ENCODE results near the gene POLH.
A peak's percentile ranks its signal among the peaks of the same experiment; 100 is the strongest.
"Not testable (repeated sequence)": the region's sequence is repeated elsewhere in the genome, so short reads cannot be mapped to it uniquely, and the experiment has no call there.

The POLH gene

DNA sequence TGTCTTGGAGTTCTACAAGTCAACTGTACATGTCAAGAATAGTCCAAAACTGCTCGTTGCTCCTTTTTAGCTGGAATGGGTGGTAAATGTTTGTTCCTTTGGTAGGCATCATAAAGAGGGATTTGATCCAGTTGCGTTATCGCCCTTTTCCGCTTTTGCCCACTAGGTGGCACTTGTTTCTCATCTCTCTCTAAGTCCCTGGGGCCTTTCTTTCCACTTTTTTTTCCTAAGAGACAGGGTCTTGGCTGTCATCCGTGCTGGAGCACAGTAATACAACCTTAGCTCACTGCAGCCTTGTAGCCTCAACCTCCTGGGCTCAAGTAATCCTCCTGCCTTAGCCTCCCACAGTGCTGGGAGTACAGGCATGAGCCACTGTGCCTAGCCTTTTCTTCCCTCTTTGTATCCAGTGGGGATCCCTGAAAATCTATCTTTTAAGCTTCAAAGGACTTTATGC, 32.4 kb downstream of the POLH start:
- peak; percentile 67 for DNase-seq

DNA sequence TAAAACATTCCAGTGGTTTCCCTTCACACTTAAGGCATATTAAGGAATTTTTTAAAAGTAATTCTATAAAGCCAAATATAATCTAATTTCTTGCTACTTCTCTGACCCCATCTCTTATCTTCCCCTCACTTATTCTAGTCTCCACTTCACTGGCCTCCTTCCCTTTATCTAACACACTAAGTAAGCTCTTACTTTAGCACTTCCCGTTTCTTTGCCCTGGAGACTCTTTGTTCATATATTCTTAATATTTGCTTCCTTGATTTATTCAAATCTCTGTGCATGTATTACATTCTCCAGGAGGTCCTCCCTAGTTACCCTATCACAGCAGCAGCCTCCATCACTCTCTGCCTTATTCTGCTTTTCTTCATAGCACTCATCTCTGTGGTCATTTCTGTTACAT, 32.8 kb downstream of the POLH start:
- no peak for DNase-seq

DNA sequence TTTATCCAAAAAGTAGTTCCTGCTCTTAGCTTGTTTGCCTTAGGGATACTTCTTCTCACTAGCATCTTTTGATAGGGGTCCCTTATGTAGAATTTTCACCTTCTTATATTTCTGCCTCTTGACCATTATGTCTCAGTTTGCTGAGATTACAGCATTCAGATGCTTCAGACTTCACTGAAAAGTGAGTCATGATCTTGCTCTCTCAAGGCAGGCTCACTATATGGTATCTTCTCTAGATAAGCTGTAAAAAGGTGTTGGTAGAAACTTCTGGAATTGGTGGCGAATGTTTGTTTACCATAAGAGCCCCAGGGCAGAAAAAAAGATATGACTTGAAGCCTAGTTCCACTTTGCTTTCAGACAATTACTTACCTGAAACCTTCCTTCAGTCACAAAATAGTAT, 33.4 kb downstream of the POLH start:
- DNase-seq, result no peak

DNA sequence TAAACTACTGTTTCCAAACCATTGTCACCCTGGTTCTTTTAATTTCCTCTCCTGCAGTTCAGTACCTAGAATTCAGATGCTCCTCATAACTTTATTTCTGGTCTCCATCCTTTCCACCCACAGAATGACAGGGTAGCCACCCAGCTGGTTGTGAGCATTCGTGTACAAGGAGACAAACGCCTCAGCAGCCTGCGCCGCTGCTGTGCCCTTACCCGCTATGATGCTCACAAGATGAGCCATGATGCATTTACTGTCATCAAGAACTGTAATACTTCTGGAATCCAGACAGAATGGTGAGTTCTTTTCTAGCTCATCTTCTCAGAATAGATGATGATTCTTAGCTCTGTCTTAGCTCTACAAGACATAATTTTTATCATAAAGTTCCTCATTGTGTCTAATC, 34.4 kb downstream of the POLH start:
- no peak for DNase-seq

DNA sequence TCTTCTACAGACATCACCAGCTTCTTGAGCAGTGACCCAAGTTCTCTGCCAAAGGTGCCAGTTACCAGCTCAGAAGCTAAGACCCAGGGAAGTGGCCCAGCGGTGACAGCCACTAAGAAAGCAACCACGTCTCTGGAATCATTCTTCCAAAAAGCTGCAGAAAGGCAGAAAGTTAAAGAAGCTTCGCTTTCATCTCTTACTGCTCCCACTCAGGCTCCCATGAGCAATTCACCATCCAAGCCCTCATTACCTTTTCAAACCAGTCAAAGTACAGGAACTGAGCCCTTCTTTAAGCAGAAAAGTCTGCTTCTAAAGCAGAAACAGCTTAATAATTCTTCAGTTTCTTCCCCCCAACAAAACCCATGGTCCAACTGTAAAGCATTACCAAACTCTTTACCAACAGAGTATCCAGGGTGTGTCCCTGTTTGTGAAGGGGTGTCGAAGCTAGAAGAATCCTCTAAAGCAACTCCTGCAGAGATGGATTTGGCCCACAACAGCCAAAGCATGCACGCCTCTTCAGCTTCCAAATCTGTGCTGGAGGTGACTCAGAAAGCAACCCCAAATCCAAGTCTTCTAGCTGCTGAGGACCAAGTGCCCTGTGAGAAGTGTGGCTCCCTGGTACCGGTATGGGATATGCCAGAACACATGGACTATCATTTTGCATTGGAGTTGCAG, 37.9 kb downstream of the POLH start:
- no peak for DNase-seq

DNA sequence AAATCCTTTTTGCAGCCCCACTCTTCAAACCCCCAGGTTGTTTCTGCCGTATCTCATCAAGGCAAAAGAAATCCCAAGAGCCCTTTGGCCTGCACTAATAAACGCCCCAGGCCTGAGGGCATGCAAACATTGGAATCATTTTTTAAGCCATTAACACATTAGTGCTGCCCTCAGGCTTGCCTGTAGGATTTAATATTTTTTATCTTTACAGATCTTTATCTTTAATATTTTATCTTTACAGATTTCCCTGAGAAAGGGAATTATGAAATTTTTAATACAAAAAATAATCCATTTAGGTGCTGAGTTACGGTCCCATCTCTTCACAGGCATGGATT, 38.4 kb downstream of the POLH start:
- no peak for DNase-seq

DNA sequence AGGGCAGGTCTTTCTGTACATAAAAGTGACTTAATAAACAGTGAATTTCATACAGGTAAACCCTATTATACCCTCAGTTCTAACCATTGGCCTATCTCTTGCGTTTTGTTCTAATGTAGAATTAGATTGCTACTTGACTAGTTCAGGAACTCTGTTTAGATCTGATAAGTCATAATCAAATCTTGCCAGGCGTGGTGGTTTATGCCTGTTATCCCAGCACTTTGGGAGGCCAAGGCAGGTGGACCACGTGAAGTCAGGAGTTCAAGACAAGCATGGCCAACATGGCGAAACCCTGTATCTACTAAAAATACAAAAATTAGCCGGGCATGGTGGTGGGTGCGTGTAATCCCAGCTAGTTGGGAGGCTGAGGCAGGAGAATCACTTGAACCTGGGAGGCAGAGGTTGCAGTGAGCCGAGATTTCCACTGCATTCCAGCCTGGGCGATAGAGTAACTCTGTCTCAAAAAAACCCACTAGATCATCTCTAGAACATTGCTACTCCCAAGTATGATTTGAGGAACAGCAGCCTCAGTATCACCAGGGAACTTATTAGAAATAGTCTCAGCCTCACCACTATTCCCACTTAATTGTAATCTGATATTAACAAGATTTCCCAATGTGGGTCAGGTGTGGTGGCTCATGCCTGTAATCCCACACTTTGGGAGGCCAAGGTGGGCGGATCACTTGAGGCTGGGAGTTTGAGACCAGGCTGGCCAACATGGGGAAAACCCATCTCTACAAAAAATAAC, 40.9 kb downstream of the POLH start:
- DNase-seq, result no peak

DNA sequence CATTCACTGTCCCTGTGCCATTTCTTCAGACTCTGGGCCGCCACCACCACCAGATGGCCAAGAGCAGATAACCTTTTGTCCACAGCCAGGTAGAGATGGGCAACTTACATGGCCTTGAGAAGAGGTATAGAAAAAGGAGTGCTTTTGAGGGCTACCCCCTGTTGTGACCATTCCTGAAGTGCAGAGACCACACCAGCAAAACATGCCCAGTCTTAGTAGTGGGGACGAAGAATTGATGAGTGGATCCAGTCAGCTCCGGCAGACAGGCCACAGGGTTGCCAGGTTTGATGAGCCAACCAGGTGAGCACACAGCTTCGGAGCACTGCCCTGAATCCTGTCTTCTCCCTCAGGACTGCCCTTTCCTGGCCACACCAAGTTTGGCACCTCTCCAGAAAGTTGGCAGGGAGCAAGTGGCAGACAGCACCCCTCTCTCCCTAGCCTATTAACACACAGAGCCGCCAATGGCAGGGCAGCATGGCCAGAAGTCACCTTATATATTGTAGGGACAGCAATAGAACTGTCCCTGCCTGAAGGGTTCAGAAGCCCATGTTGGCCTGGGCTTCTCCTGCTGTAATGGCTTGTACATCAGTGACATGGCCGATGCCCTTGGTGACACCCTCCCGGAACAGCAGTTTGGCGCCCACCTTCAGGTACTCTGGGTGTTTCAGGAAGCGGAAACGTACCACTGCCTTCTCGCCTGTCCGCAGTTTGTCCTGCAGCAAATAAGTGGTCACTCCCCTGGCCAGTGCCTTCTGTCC, 45.3 kb downstream of the POLH start:
- no peak for DNase-seq

DNA sequence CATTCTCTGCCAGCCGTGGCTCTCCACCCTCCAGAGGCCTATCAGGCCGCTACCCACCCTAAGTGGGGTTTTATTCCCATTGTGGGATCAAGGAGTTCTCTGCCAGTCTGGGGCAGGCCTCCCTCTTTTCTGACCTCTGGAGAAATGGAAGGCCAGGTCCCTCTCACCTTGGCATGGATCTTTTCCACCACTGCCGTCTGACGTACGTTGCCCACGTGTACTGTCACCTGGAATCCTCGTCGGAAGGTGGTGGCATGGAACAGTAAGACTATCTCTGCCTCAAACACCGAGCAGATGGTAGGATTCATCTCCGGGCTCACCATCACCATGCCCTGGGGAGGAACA, 45.8 kb downstream of the POLH start:
- no peak for DNase-seq

DNA sequence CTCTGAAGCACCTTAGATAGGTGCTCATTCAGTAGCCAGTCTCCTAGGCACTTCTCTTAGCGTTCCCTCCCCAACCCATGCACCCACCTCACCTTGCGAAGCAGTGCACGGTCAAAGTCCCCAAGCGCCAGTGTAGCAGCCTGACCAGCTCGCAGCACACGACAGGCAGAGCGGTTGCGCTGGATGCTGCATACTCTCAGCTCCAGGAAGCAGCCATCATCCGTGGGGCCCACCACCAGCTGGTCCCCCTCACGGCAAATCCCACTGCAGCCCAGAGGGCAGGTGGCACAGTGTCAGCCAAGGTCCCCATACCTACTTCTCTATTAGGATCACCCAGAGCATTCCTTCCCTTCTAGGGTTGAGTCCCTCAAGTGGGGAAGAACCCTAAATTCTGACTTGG, 46.6 kb downstream of the POLH start:
- DNase-seq, result no peak

DNA sequence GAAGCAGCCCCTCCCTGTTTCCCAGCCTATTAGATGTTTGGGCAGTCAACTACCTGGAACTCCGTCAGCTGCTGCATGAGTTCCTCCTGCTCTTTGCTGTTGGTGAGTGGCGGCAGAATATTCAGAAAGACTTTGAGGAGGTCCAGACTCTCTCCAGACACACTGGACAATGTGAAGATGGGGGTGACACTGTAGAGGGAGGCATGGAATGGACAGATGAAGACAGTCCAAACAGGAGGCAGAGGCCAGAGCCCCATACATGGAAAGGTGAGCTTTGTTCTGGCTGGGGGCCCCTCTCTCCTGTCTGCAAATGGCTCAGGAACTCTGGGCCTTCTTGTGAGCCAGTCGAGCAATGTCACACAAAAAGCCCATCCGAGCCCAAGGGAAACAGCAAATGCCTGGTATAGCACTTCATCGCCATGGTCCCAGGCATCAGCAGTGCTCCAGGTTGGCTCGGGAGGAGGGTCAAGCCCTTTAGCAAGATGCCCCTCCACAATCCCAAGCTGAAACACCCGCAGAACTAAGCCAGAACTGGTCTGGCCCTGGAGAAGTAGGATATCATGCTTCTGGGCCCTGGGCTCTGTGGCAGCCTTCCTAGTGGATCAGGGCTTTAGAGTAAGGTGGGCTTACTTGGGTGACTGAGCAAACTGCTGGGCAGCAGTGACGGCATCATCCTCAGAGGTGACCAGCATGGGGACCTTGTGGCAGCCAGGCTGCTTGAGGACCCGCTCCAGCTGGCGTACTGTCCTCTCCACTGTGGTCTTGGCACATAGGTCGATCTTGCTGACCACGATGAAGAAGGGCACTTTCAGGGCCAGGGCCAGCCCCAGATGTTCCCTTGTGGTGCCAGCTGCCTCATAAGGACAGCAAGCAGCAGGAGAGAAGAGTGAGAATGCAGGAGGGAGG, 48.1 kb downstream of the POLH start:
- DNase-seq, result no peak

DNA sequence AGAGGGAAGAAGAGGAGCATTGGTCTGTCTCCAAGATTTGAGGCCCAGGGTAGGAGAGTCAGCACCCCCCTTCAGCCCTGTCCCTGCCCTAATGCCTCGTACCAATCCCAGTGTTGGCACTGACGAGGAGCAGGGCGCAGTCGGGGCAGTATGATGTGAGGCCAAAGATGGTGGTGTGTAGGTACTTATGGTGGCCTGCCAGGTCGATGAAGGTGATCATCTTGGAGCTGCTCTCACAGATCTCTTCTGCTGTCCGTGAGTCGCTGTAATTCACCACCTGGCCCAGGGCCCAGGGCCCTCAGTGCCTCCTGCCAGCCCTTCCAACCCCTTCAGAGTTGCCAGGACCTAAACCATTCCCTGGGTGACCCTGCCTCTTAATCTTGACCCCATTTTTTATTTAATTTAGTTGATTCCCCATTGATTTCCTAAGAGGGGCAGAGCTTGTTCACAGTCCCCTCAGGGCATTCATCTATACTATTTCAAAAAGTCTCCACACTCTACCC, 48.9 kb downstream of the POLH start:
- DNase-seq, result no peak

DNA sequence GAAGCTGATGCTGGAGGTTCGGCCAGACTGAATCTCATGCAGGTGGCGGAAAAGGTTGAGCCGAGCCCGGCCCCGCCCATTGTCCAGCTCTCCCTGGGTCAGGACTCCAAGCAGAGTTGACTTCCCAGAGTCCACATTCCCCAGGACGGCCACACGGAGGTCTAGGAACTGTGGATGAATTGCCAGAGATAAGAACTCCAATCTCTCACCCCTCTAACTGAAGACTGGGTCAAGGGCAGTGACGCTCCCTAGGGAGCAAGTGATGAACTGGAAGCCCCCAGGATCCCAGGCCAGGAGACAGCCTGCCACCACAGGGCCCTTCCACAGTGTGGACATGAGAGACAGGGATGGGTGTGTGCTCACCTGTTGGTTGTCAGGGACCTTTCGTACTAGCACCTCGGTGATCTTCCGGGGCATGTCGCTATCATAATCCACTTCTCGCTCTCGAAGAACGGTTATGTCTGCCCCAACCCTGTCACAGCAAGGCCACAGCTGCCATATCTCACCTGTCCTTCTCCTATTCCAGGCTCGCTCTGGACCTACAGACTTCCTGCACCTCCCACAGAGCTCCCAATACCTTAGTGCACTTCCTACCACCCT, 49.5 kb downstream of the POLH start:
- DNase-seq, result no peak

DNA sequence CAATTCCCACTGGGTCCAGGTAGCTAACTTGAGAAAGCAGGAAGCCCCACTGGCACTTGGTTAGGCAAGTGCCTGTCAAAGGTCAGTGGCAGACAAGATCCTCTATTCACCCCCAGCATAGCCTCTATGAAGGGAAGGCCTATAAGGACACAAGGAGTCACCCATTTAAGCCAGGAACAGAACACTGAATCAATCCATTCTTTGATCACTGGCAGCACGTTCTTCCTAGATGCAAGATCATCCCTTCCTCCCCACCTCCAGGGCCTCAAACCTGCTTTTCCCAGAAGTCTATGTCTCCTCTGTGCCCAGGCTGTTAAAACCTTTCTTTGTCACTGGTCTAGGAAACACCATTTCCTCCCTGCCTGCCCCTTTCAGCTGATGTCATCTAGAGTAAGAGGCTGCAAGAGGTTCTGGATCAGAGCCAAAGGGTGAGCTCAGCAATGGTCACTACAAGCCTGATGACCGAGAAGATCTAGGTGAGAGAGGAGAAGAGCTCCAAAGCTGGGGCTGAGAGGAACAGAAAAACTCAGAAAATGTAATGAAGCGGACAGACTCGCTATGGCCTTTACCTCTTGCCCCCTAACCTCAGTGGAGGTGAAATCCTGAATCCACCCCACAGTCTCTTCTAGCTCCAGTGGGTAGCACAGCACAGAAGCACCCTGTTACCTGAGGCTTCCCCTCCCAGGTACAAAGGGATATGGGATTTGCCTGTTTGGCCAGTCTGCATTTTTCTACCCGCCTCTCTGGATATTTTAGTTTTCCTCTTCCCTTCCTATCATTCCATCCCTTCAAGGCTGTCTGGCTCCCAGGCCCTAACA, 51.2 kb downstream of the POLH start:
- DNase-seq, result peak; percentile 97

DNA sequence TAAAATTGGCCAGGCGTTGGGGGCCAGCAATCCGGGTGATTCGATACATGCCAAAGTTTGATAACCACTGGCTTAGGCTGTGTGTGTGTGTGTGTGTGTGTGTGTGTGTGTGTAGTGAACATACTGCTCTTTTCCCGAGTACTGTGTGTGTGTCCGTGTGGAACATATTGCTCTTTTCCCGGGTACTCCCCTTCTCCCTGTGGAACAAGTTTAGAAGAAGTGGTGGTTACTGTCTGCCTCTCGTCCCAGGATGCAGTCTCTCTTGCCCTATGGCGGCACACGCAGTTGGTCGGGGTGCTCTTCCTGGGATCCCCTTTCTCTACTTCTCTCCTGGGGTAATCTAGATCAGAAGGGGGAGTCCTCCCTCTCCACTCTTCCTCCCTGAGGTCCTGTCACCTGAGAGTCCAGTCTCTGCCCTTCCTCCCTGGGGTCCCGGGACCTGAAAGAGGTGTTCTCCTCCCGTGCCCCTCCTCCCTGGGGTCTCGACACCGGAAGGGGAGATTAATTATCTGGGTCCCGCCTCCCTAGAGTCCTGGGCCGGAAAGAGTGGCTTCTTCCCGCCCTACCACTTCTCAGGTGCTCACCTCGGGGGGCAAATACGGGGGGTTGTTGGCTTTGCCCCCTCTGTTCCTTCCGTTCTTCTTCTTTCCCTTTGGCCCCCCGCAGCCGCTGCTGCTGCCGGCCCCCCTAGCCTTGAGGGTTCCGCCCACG, 52.6 kb downstream of the POLH start:
- peak; percentile 45 for DNase-seq

DNA sequence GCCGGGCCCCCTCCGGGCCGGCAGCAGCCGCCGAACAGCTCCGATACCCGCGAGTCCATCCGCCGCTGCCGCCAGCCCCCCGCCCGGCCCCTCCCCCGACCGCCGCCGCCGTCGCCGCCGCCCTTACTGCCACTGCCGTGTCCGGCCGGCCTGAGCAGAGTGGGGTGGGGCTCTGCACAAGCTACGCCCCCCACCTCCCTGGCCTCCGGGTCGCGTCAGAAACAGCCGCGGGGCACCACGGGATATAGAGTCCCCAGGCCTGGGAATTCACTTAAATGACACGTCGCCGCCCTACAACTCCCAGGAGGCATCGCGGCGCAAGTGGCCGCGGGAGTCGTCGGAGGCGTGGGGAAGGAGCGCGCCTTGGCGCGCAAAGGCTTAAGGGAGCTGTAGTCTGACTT, 53.1 kb downstream of the POLH start, which contains the start of gene GTPBP2:
TSS of gene GTPBP2 (minus strand) at position 161 of the 401 bp plus-strand sequence. CDS start at position 59, 102 bp downstream.
- peak; percentile 98 for DNase-seq

DNA sequence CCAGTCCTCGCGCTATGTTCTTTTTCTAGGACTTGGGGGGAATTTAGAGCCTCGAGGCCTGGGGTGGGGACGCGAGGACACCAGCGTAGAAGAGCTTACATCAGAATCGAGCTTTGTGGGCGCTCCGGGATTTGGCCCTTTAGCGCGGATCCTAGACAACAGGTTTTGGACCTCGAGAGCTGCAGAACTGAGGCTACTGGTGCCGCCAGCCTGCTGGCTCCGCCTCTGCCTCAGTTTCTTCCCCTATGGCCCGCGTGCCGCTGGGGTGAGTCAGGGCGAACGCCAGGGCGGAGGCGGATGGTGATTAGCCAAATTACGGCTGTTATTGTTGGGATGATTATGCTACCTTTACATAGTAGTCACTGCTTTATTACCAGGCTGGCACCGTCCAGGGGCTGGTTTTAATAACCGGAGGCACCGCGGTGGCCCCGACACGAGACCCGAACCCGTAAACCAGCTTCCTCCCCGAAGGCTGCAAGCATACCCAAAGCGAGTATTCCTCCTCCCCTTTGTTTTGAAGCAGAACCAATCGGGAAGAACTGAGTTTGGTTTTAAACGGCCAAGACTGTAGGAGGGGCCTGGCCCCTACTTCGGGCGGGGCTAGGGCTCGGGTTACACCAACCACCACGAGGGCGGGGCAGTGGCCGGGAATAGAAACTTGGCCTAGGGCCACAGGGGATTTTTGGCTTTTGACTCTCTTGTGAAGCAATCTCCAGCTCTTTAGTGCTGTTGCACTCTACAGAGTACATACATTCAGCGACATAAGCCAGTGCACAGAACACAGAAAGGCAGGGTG, 53.7 kb downstream of the POLH start:
- DNase-seq, result peak; percentile 96

DNA sequence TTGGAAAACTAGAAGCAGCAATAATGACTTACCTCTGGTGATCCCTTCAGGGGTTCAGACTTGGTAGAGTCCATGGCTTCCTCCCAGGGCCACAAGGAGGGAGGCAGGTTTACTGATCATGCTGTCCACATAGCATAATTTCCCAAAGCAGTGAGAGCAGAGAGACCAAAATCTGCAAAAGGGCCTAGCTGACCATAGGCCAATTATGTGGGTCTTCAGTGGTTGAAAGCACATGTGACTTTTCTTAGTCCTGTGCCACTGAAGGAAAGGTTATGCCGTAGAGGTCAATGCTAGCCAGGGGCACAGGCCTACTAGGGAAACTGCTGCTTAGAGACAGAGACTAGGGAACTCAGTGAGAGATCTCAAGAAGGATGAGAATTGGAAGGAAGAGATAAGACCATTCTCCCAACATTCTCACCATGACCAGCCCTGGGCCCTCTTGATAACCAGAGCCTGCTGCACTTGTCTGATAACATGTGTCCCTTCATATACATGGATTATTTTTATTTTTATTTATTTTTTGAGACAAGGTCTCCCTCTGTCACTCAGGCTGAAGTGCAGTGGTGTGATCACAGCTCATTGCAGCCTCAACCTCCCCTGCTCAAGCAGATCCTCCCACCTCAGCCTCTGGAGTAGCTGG, 55.1 kb downstream of the POLH start:
- DNase-seq, result no peak

DNA sequence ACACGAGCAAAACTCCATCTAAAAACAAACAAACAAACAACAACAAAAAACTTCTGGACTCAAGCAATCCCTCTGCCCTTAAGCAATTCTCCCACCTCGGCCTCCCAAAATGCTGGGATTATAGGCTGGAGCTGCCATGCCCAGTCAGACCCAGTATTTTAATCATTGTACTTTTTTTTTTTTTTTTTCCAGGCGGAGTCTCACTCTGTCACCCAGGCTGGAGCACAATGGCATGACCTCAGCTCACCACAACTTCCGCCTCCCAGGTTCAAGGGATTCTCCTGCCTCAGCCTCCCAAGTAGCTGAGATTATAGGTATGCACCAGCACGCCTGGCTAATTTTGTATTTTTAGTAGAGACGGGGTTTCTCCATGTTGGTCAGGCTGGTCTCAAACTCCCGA, 57.0 kb downstream of the POLH start:
- not testable (repeated sequence) for DNase-seq
